ENCODE data around the gene GALNT9. TPM values are rescaled to one million over a fixed set of nuclear protein-coding genes. Genes with fewer than 3 reads are reported as not detected.

GALNT9 gene
- total RNA-seq, 1 donor: not detected

DNA sequence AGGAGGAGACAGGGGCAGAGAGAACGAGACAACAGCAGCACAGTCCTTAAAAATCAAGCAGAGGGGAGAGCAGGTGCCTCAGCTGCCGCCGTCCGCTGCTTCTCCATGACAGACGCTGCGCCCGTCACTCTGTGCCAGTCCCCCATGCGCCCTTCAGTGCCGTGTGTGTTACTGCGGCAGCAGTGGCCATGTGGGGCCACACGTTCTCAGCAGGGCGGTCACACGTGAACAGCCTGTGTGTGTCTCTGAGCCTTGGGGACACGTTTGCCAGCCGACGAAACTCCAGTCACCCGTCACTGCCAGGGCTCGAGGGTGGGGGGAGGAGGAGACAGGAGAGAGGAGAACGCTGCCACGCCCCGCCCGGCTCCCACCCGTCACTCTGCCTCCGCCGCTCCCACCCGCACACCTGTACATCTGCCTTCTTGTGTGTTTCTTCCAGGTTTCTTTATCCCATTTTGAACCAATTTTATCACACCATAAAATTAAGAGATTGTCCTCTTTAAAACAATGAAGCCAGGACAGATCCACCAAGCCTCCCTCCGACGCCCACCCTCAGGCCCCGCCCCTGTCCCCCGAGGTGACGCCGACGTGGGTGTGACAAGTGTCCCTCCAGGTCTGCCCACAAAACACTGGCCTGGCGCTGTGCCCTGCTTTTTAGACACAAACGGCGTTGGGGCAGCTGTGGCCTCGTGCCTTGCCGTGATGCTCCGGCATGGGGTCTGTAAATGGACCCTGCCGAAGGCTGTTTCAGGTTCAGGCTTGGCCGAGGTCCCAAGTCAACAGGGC is 58.2 kb downstream of the GALNT9 start:
- no peak for DNase-seq (ENCODE audit: low read depth)
- TF ChIP-seq, protein P1, sequence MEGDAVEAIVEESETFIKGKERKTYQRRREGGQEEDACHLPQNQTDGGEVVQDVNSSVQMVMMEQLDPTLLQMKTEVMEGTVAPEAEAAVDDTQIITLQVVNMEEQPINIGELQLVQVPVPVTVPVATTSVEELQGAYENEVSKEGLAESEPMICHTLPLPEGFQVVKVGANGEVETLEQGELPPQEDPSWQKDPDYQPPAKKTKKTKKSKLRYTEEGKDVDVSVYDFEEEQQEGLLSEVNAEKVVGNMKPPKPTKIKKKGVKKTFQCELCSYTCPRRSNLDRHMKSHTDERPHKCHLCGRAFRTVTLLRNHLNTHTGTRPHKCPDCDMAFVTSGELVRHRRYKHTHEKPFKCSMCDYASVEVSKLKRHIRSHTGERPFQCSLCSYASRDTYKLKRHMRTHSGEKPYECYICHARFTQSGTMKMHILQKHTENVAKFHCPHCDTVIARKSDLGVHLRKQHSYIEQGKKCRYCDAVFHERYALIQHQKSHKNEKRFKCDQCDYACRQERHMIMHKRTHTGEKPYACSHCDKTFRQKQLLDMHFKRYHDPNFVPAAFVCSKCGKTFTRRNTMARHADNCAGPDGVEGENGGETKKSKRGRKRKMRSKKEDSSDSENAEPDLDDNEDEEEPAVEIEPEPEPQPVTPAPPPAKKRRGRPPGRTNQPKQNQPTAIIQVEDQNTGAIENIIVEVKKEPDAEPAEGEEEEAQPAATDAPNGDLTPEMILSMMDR (IDR thresholded peaks at IDR 0.05; ENCODE audit: insufficient read depth, low read depth, low read length): no peak
- no peak overlapping the region for H3K4me3 ChIP-seq (ENCODE audit: low read depth, low read length)

DNA sequence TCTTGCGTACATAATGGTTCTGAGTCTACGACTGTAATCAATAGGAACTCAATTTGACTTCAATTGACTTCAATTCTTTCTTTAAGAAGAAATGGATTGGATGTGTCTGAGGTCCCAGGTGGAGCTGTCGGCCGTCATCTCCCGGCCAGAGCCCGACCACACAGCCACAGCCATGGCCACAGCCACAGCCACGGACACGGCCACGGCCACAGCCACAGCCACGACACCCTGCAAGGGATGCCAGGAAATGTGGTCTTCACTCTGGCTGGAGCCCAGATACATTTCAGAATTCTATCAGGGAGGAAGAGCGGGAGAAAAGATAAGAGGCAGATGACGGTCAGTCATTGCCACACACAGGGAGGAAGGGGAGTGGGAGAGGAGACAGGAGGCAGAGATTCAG is 58.9 kb downstream of the GALNT9 start:
- TF ChIP-seq, protein P1 (IDR thresholded peaks at IDR 0.05; ENCODE audit: insufficient read depth, low read depth, low read length): no peak
- DNase-seq (ENCODE audit: low read depth): no peak
- no peak overlapping the region for H3K4me3 ChIP-seq (ENCODE audit: low read depth, low read length)

DNA sequence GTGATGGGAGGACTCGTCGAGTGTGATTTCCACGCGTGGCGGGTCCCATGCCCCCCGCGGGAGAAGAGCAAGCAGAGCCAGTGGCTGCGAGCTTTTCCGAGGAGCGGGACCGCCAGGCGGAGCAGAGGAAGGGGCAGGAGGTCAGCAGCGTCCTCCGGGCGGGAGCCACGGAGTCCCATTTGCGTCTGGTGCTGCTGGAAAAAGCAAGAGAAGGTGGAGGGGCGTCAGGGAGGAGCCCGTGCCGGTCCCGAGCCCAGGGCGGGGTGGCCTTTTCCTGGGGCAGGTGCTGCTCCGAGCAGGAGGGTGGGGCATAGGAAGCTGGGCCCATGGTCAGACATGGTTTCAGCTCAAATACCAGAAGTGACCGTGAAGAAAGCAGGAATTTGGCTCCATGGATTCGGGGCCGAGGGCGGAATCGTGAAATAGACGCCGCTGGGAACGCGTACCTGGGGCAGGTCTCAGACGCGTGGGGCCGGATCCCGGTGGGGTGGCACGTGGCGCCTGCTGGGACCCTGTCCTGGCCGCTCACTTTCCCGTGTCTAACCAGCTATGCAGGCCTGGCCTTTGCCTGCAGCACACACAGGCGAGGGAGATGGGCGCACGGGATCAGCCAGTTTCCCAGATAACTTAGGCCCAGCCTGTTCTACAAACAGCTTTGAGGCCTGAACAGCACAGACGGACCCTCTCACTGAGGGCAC is 60.0 kb downstream of the GALNT9 start:
- DNase-seq (ENCODE audit: low read depth): no peak
- no peak overlapping the region for H3K4me3 ChIP-seq (ENCODE audit: low read depth, low read length)
- TF ChIP-seq, protein P1 (IDR thresholded peaks at IDR 0.05; ENCODE audit: insufficient read depth, low read depth, low read length): no peak

DNA sequence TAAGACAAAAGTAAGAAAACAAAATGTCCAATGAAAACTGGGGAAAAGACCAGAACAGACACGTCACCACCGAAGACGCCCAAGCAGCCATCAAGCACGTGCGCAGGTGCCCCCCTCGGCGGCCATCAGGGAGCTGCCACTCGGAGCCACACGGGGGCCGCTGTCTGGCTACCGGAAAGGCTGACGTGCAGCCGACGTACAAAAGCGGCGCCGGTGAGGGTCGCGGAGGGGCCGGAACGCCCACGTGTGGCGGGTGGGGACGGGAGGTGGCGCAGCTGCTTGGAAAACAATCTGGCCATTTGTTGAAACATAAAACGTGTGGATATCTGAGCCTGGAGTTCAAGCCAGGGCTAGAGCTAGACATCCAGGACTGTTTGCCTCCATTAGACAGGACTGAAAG is 60.7 kb downstream of the GALNT9 start:
- DNase-seq (ENCODE audit: low read depth): no peak
- TF ChIP-seq, protein P1 (IDR thresholded peaks at IDR 0.05; ENCODE audit: insufficient read depth, low read depth, low read length): no peak
- H3K4me3 ChIP-seq (ENCODE audit: low read depth, low read length): no peak overlapping the region

DNA sequence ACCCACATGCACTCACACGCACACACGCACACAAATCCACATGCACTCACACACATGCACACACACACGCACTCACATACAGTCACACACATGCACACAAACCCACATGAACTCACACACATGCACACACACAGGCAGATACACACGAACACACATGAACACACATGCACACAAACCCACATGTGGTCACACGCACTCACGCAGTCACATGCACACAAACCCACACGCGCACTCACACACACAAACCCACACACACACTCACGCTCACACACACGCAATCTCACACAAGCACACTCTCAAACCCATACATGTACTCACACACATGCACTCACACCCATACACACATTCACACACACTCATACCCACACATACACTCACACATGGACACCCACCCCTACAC is 61.5 kb downstream of the GALNT9 start:
- TF ChIP-seq, protein P1 (IDR thresholded peaks at IDR 0.05; ENCODE audit: insufficient read depth, low read depth, low read length): no peak
- DNase-seq (ENCODE audit: low read depth): no peak
- no peak overlapping the region for H3K4me3 ChIP-seq (ENCODE audit: low read depth, low read length)

DNA sequence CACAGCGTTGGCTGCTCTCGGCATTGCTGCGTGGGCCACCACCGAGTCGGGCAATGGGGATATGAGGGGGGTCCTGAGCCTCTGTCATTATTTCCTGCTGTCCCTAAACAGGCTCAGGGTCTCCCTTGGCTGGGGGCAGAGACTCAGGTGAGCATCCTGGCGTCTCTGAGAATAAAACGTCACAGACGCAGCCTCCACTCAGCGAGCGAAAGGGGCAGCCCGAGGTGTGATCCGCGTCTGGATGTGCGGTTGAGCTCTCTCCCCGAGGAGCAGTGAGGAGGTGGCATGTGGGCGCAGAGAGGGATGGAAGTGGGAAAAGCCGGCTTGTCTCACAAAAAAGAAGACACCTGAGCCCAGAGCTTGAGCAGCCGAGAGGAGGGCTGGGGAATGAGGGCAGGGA is 62.6 kb downstream of the GALNT9 start:
- no peak for DNase-seq (ENCODE audit: low read depth)
- TF ChIP-seq, protein P1 (IDR thresholded peaks at IDR 0.05; ENCODE audit: insufficient read depth, low read depth, low read length): no peak
- H3K4me3 ChIP-seq (ENCODE audit: low read depth, low read length): no peak overlapping the region
